H9 (cell line): ENCODE results near the gene SLC39A1. TPM values are rescaled to one million over a fixed set of nuclear protein-coding genes. Genes with fewer than 3 reads are reported as not detected.

Experiments
- DNase-seq: peaks from one replicate; pipeline ENCODE4 v3.0.0-alpha.2; 2017
- H2AFZ ChIP-seq: one replicate; pipeline ENCODE4 v1.6.1; 2013; ENCODE audit warnings: mild to moderate bottlenecking, low read length, control low read depth, moderate library complexity
- H2AK5ac ChIP-seq: 2 replicates; pipeline ENCODE4 v1.6.1; 2013; ENCODE audit warnings: low read length, control low read depth, mixed read lengths; ENCODE audit not compliant: insufficient read length
- H2BK120ac ChIP-seq: one replicate; pipeline ENCODE4 v1.6.1; 2013; ENCODE audit warnings: low read depth, mild to moderate bottlenecking, low read length, control low read depth, inconsistent platforms; ENCODE audit not compliant: poor library complexity, severe bottlenecking
- H2BK12ac ChIP-seq: 2 replicates; pipeline ENCODE4 v1.6.1; 2013; ENCODE audit warnings: low read length, control low read depth, mixed read lengths, low read depth; ENCODE audit not compliant: insufficient read length
- H2BK15ac ChIP-seq: 2 replicates; pipeline ENCODE4 v1.6.1; 2013; ENCODE audit warnings: low read depth, low read length, control low read depth
- H2BK20ac ChIP-seq: one replicate; pipeline ENCODE4 v1.6.1; 2013; ENCODE audit warnings: low read depth, mild to moderate bottlenecking, low read length, control low read depth, inconsistent platforms; ENCODE audit not compliant: poor library complexity, severe bottlenecking
- H2BK5ac ChIP-seq: 2 replicates; pipeline ENCODE4 v1.6.1; 2013; ENCODE audit warnings: low read length, control low read depth, mixed read lengths; ENCODE audit not compliant: insufficient read length
- H3K14ac ChIP-seq: 2 replicates; pipeline ENCODE4 v1.6.1; 2013; ENCODE audit warnings: low read length, control low read depth; ENCODE audit not compliant: insufficient read depth
- H3K18ac ChIP-seq: 2 replicates; pipeline ENCODE4 v1.6.1; 2013; ENCODE audit warnings: low read depth, mild to moderate bottlenecking, mixed read lengths, low read length, control low read depth; ENCODE audit not compliant: insufficient read length
- H3K23ac ChIP-seq: 2 replicates; pipeline ENCODE4 v1.6.1; 2013; ENCODE audit warnings: low read length, control low read depth, mixed read lengths, low read depth; ENCODE audit not compliant: insufficient read length
- H3K23me2 ChIP-seq: 2 replicates; pipeline ENCODE4 v1.6.1; 2013; ENCODE audit warnings: low read depth, mild to moderate bottlenecking, mixed read lengths, low read length, control low read depth; ENCODE audit not compliant: insufficient read length, poor library complexity, severe bottlenecking
- H3K27ac ChIP-seq: 2 replicates; pipeline ENCODE4 v1.5.1; 2013; ENCODE audit warnings: low read length, control low read depth, mixed read lengths, low read depth; ENCODE audit not compliant: insufficient read length
- H3K27me3 ChIP-seq: 2 replicates; pipeline ENCODE4 v1.6.1; 2013; ENCODE audit warnings: low read length, control low read depth, inconsistent platforms; ENCODE audit not compliant: insufficient read depth
- H3K4ac ChIP-seq: 2 replicates; pipeline ENCODE4 v1.6.1; 2013; ENCODE audit warnings: low read depth, mild to moderate bottlenecking, control low read depth, inconsistent platforms, low read length, moderate library complexity
- H3K4me1 ChIP-seq: 2 replicates; pipeline ENCODE4 v1.6.1; 2013; ENCODE audit warnings: low read length, control low read depth, inconsistent platforms; ENCODE audit not compliant: insufficient read depth
- H3K4me2 ChIP-seq: 2 replicates; pipeline ENCODE4 v1.6.1; 2013; ENCODE audit warnings: low read length, control low read depth, mixed read lengths; ENCODE audit not compliant: insufficient read length, insufficient read depth
- H3K56ac ChIP-seq: 2 replicates; pipeline ENCODE4 v1.6.1; 2013; ENCODE audit warnings: low read depth, mild to moderate bottlenecking, mixed read lengths, low read length, control low read depth; ENCODE audit not compliant: insufficient read length
- H3K79me1 ChIP-seq: 2 replicates; pipeline ENCODE4 v1.6.1; 2013; ENCODE audit warnings: low read depth, mild to moderate bottlenecking, moderate library complexity, low read length, control low read depth, inconsistent platforms; ENCODE audit not compliant: insufficient read depth, poor library complexity, severe bottlenecking
- H3K79me2 ChIP-seq: 2 replicates; pipeline ENCODE4 v1.6.1; 2013; ENCODE audit warnings: low read length, control low read depth, inconsistent platforms; ENCODE audit not compliant: insufficient read depth
- H3K9ac ChIP-seq: 2 replicates; pipeline ENCODE4 v1.6.1; 2013; ENCODE audit warnings: low read length, control low read depth, mixed read lengths; ENCODE audit not compliant: insufficient read length; ENCODE audit errors: extremely low read depth
- H3K9me3 ChIP-seq: one replicate; pipeline ENCODE4 v1.6.1; 2013; ENCODE audit warnings: low read depth, low read length, inconsistent platforms; ENCODE audit not compliant: control insufficient read depth
- H3T11ph ChIP-seq: one replicate; pipeline ENCODE4 v1.6.1; 2013; ENCODE audit warnings: mild to moderate bottlenecking, low read length, control low read depth, inconsistent platforms
- H4K20me1 ChIP-seq: one replicate; pipeline ENCODE4 v1.6.1; 2013; ENCODE audit not compliant: control insufficient read depth, insufficient read length, insufficient read depth
- H4K5ac ChIP-seq: 2 replicates; pipeline ENCODE4 v1.6.1; 2013; ENCODE audit warnings: low read depth, mild to moderate bottlenecking, mixed read lengths, low read length, control low read depth; ENCODE audit not compliant: insufficient read length
- H4K8ac ChIP-seq: replicated peaks from 2 replicates; pipeline ENCODE4 v1.6.1; 2013; ENCODE audit warnings: low read length, control low read depth, mixed read lengths, low read depth; ENCODE audit not compliant: insufficient read length
- H4K91ac ChIP-seq: 2 replicates; pipeline ENCODE4 v1.6.1; 2013; ENCODE audit warnings: low read depth, mild to moderate bottlenecking, moderate library complexity, mixed read lengths, low read length, control low read depth; ENCODE audit not compliant: insufficient read length
- H3K27ac Mint-ChIP-seq, 3 experiments: 2 replicates in 2 of 3; 3 replicates in 1 of 3; pipeline ENCODE4 v1.8.0; 2020 to 2021; ENCODE audit warnings: mixed read lengths in 3 of 3, mild to moderate bottlenecking in 1 of 3, moderate library complexity in 1 of 3
- H3K27me3 Mint-ChIP-seq: 2 replicates; pipeline ENCODE4 v1.8.0; 2021; ENCODE audit warnings: low read depth, mild to moderate bottlenecking, moderate library complexity, mixed read lengths
- H3K36me3 Mint-ChIP-seq, 3 experiments: 2 replicates in 2 of 3; 3 replicates in 1 of 3; pipeline ENCODE4 v1.8.0; 2020 to 2021; ENCODE audit warnings: low read depth in 3 of 3, mixed read lengths in 3 of 3; ENCODE audit not compliant: insufficient read depth in 1 of 3
- H3K4me1 Mint-ChIP-seq, 2 experiments: 2 replicates each; pipeline ENCODE4 v1.8.0; 2020; ENCODE audit warnings: mixed read lengths in 2 of 2
- H3K4me3 Mint-ChIP-seq, 2 experiments: 2 replicates in 1 of 2; 3 replicates in 1 of 2; pipeline ENCODE4 v1.8.0; 2020 to 2021; ENCODE audit warnings: mild to moderate bottlenecking in 2 of 2, mixed read lengths in 2 of 2, moderate library complexity in 1 of 2
- H3K9me3 Mint-ChIP-seq, 2 experiments: 2 replicates in 1 of 2; 3 replicates in 1 of 2; pipeline ENCODE4 v1.8.0; 2020; ENCODE audit warnings: mild to moderate bottlenecking in 2 of 2, mixed read lengths in 2 of 2, moderate library complexity in 1 of 2
- WGBS: extraction: QIAGEN DNeasy Blood & Tissue Kit; methylation state at CpG from one replicate; pipeline ENCODE4 v1.1.7; 2013; ENCODE audit warnings: missing lambda C conversion rate, low lambda C conversion rate, mixed read lengths; ENCODE audit not compliant: insufficient read length; ENCODE audit errors: extremely low coverage; 5-methylcytosine and 5-hydroxymethylcytosine counted together
- total RNA-seq: library from RNA; stranded (reverse); gene quantifications from 2 replicates; pipeline ENCODE4 v1.2.1, GENCODE V29; 2021
- TF ChIP-seq, protein P1 (sequence below): fragments of 200-600 bp; sonication (generic); conservative IDR thresholded peaks from 3 replicates; pipeline ENCODE4 v1.8.0; 2021; ENCODE audit warnings: antibody characterized with exemption, mild to moderate bottlenecking

SLC39A1 gene
- total RNA-seq, 1 experiment from 2014 or later = 161 TPM

DNA sequence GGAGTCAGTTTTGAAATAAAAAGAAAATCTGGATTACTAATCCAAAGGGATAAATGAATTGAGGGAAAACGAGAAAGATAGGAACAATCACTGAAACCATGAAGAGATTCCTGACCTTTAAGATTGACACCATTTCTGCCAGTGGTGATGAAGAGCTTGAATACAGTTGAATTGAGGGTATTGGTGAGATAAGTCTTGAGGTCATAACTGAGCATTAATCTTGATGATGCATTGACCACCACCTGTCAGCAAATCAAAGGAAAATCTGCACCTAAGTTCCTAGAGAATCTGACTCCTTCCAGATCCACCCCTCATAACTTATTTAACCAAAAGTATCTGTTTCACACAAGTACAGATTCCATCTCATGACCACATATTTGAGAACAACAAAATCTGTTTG lies 48.8 kb upstream of the SLC39A1 start:
- no peak overlapping the region for H3K9ac ChIP-seq
- H3K79me2 ChIP-seq = no peaks in the 10 kb centered on the region
- no peaks in the 10 kb centered on the region for H3K9me3 ChIP-seq
- no peak overlapping the region for H4K91ac ChIP-seq
- no peak overlapping the region for H3K4me2 ChIP-seq
- no peaks in the 10 kb centered on the region for H3K27me3 ChIP-seq
- H3K36me3 Mint-ChIP-seq = no peaks in the 10 kb centered on the region
- DNase-seq = no peak
- no peaks in the 10 kb centered on the region for H3K23me2 ChIP-seq
- H4K20me1 ChIP-seq = no peaks in the 10 kb centered on the region
- H3K4me1 Mint-ChIP-seq = no peaks in the 10 kb centered on the region
- no peak overlapping the region for H3K18ac ChIP-seq
- no peak overlapping the region for H3K27ac ChIP-seq
- H3K79me1 ChIP-seq = no peaks in the 10 kb centered on the region
- H2BK120ac ChIP-seq = no peak overlapping the region
- no peak overlapping the region for H2BK5ac ChIP-seq
- no peaks in the 10 kb centered on the region for H3K4me1 ChIP-seq
- H2BK20ac ChIP-seq = no peak overlapping the region
- H3T11ph ChIP-seq = no peak overlapping the region
- H3K4me3 Mint-ChIP-seq = no peak overlapping the region
- TF ChIP-seq, protein P1, sequence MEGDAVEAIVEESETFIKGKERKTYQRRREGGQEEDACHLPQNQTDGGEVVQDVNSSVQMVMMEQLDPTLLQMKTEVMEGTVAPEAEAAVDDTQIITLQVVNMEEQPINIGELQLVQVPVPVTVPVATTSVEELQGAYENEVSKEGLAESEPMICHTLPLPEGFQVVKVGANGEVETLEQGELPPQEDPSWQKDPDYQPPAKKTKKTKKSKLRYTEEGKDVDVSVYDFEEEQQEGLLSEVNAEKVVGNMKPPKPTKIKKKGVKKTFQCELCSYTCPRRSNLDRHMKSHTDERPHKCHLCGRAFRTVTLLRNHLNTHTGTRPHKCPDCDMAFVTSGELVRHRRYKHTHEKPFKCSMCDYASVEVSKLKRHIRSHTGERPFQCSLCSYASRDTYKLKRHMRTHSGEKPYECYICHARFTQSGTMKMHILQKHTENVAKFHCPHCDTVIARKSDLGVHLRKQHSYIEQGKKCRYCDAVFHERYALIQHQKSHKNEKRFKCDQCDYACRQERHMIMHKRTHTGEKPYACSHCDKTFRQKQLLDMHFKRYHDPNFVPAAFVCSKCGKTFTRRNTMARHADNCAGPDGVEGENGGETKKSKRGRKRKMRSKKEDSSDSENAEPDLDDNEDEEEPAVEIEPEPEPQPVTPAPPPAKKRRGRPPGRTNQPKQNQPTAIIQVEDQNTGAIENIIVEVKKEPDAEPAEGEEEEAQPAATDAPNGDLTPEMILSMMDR = no peak
- no peak overlapping the region for H2AK5ac ChIP-seq
- H2BK12ac ChIP-seq = no peak overlapping the region
- H3K4ac ChIP-seq = no peak overlapping the region
- H3K23ac ChIP-seq = no peak overlapping the region
- no peak overlapping the region for H2AFZ ChIP-seq
- no peaks in the 10 kb centered on the region for H3K27me3 Mint-ChIP-seq
- WGBS = no CpG with 5 or more reads among the region's 1 CpG
- H3K14ac ChIP-seq = no peak overlapping the region
- H4K5ac ChIP-seq = no peak overlapping the region
- H4K8ac ChIP-seq = no peak overlapping the region
- H3K56ac ChIP-seq = no peak overlapping the region
- H2BK15ac ChIP-seq = no peak overlapping the region
- H3K9me3 Mint-ChIP-seq = no peaks in the 10 kb centered on the region
- no peak overlapping the region for H3K27ac Mint-ChIP-seq
